Stimulated activated effector memory CD8-positive, alpha-beta T cell treated with anti-CD3 and anti-CD28 coated beads, Interleukin-12 subunit alpha, Interleukin-12 subunit beta, amount 100 ng/mL, for 72 hours (primary cell): ENCODE results near the gene PKNOX1.
A peak's percentile ranks its signal among the peaks of the same experiment; 100 is the strongest.
"Not testable (repeated sequence)": the region's sequence is repeated elsewhere in the genome, so short reads cannot be mapped to it uniquely, and the experiment has no call there.

Experiments
- ATAC-seq: fragments of 150-1000 bp; cut with Tn5 transposase; 2 replicates; pipeline ENCODE4 v1.10.0; 2021
- DNase-seq, 2 donors: peaks; one replicate each; pipeline ENCODE4 v3.0.0; 2021 to 2022; ENCODE audit warnings: low spot score in 2 of 2
- H3K27ac Mint-ChIP-seq: one replicate; pipeline ENCODE4 v1.8.0; 2022; ENCODE audit warnings: mild to moderate bottlenecking, mixed read lengths
- H3K36me3 Mint-ChIP-seq: one replicate; pipeline ENCODE4 v1.8.0; 2022; ENCODE audit warnings: mild to moderate bottlenecking, mixed read lengths
- H3K4me1 Mint-ChIP-seq: one replicate; pipeline ENCODE4 v1.8.0; 2022; ENCODE audit warnings: mixed read lengths
- H3K4me3 Mint-ChIP-seq: one replicate; pipeline ENCODE4 v1.8.0; 2022; ENCODE audit warnings: mild to moderate bottlenecking, mixed read lengths
- H3K9me3 Mint-ChIP-seq: one replicate; pipeline ENCODE4 v1.8.0; 2022; ENCODE audit warnings: mixed read lengths

The PKNOX1 gene

GRCh38 chr21:43072742-43073141 is 98.4 kb downstream of the PKNOX1 start:
- not testable (repeated sequence) for DNase-seq, H3K4me1 Mint-ChIP-seq, H3K27ac Mint-ChIP-seq, ATAC-seq, H3K9me3 Mint-ChIP-seq, H3K4me3 Mint-ChIP-seq, H3K36me3 Mint-ChIP-seq

- H3K27ac Mint-ChIP-seq, H3K4me3 Mint-ChIP-seq, H3K36me3 Mint-ChIP-seq, H3K4me1 Mint-ChIP-seq, DNase-seq, ATAC-seq, H3K9me3 Mint-ChIP-seq: not testable (repeated sequence)
Measured at GRCh38 chr21:43074401-43075169, 100.2 kb downstream of the PKNOX1 start.

GRCh38 chr21:43075170-43076022 is 101.0 kb downstream of the PKNOX1 start, which contains the start of gene CBS:
CBS (minus strand) TSS chr21:43075835; CDS start chr21:43072193, 3,642 bp downstream.
- not testable (repeated sequence) for H3K27ac Mint-ChIP-seq, H3K36me3 Mint-ChIP-seq, H3K9me3 Mint-ChIP-seq, DNase-seq, H3K4me3 Mint-ChIP-seq, H3K4me1 Mint-ChIP-seq
- peak; percentile 28 for ATAC-seq

GRCh38 chr21:43076023-43076637 is 101.8 kb downstream of the PKNOX1 start:
- not testable (repeated sequence) for DNase-seq, H3K9me3 Mint-ChIP-seq, H3K27ac Mint-ChIP-seq, H3K4me3 Mint-ChIP-seq, H3K4me1 Mint-ChIP-seq, ATAC-seq, H3K36me3 Mint-ChIP-seq

GRCh38 chr21:43076643-43077042 is 102.3 kb downstream of the PKNOX1 start:
- not testable (repeated sequence) for H3K4me1 Mint-ChIP-seq, H3K9me3 Mint-ChIP-seq, ATAC-seq, H3K27ac Mint-ChIP-seq, DNase-seq, H3K36me3 Mint-ChIP-seq, H3K4me3 Mint-ChIP-seq

GRCh38 chr21:43082587-43083300 is 108.4 kb downstream of the PKNOX1 start:
- not testable (repeated sequence) for H3K4me3 Mint-ChIP-seq, H3K27ac Mint-ChIP-seq, ATAC-seq, H3K9me3 Mint-ChIP-seq, H3K4me1 Mint-ChIP-seq, DNase-seq, H3K36me3 Mint-ChIP-seq
